Adrenal gland (tissue), 12 donors: ENCODE measurements around the gene VPREB1. TPM values are rescaled to one million over a fixed set of nuclear protein-coding genes. Genes with fewer than 3 reads are reported as not detected.
"Not testable (repeated sequence)": the region's sequence is repeated elsewhere in the genome, so short reads cannot be mapped to it uniquely, and the experiment has no call there.

ENCODE experiments used
- DNase-seq, 7 donors: peaks; one replicate each; pipeline ENCODE4 v3.0.0-alpha.2; 2019 to 2020
- H3K27ac ChIP-seq, 5 donors: fragments of 200-600 bp; sonication (generic) in 4 of 5; 1 replicate in 3 of 5; 2 replicates in 2 of 5; pipeline versions ENCODE4 v1.5.1 to v1.8.0; 2016 to 2020; ENCODE audit warnings: mild to moderate bottlenecking in 1 of 5
- H3K27me3 ChIP-seq: fragments of 200-600 bp; 2 replicates; pipeline ENCODE4 v1.8.0; 2021
- H3K36me3 ChIP-seq, 2 donors: fragments of 200-600 bp; replicated peaks in 1 of 2; 1 replicate in 1 of 2; 2 replicates in 1 of 2; pipeline versions ENCODE4 v1.5.1 to v1.8.0; 2018 to 2022
- H3K4me1 ChIP-seq, 2 donors: fragments of 200-600 bp; replicated peaks in 1 of 2; 1 replicate in 1 of 2; 2 replicates in 1 of 2; pipeline versions ENCODE4 v1.5.1 to v1.8.0; 2018 to 2021
- H3K4me3 ChIP-seq, 4 donors: fragments of 200-600 bp; sonication (generic) in 3 of 4; one replicate each; pipeline ENCODE4 v1.5.1; 2016 to 2018
- H3K9me3 ChIP-seq, 3 donors: fragments of 200-600 bp; sonication (generic) in 1 of 3; replicated peaks in 1 of 3; 1 replicate in 2 of 3; 2 replicates in 1 of 3; pipeline versions ENCODE4 v1.5.1 to v1.8.0; 2016 to 2021
- CTCF ChIP-seq, 6 experiments: fragments of 450-650 bp in 4 of 6; fragments of 200-600 bp in 2 of 6; sonication (generic) in 1 of 6; IDR thresholded peaks; 1 replicate in 5 of 6; 2 replicates in 1 of 6; pipeline versions ENCODE4 v1.5.1 to v1.8.0; 2016 to 2021; ENCODE audit warnings: antibody characterized with exemption in 6 of 6, mild to moderate bottlenecking in 2 of 6, moderate library complexity in 1 of 6
- POLR2A ChIP-seq, 2 donors: fragments of 450-650 bp; IDR thresholded peaks; one replicate each; pipeline ENCODE4 v1.6.1; 2017; ENCODE audit warnings: antibody characterized with exemption in 2 of 2, mild to moderate bottlenecking in 2 of 2, moderate library complexity in 1 of 2
- WGBS, 4 donors: extraction: QIAGEN DNeasy Blood & Tissue Kit in 2 of 4; methylation state at CpG; one replicate each; pipeline versions ENCODE4 v1.1.5 to v1.1.7; 2013 to 2017; 5-methylcytosine and 5-hydroxymethylcytosine counted together
- intact Hi-C, 2 donors: fragments of 100-400 bp; cut with DNase I; formaldehyde crosslinking; loops; one replicate each; pipeline versions ENCODE4 v1.14.1 to v1.15.0; 2022 to 2023
- polyA plus RNA-seq, 3 donors: library from polyadenylated mRNA; stranded (reverse); fragments of 200-250 nt in 2 of 3; fragments of 350-450 nt in 1 of 3; fragmentation: Illumina TruSeq in 1 of 3; extraction: RNeasy Lipid Tissue Mini Kit (QIAGEN cat#74804) in 1 of 3; gene quantifications; one replicate each; pipeline ENCODE4 v1.2.3, GENCODE V29; 2013 to 2014
- total RNA-seq, 9 donors: library from RNA; depleted of rRNA in 4 of 9; stranded (reverse); fragments of >200 nt in 4 of 9; fragments of 120-200 nt in 1 of 9; fragmentation: NEBNext Ultra II Directional in 1 of 9; extraction: Animal tissue kit (Norgen Biotek cat#: 25700) in 1 of 9; gene quantifications; one replicate each; pipeline versions ENCODE4 v1.1.0 to v1.2.4, GENCODE V29; 2013 to 2023
- donor health status: healthy with polysubstance abuse.
- donor health status: Bipolar disorder and iron deficiency.
- donor health status: DM: yes; HTN: yes; CAD: no.
- donor health status: DM: no; HTN: no; CAD: no.
- donor health status: DM: no; HTN: no; CAD: no.
- donor health status: DM: yes; HTN: yes; CAD: no.

VPREB1 gene
- total and polyA plus RNA-seq, 12 donors, result not detected

GRCh38 chr22:22218302-22218701 lies 26.3 kb upstream of the VPREB1 start:
- no peak for DNase-seq
- H3K4me1 ChIP-seq, result no peaks in the 10 kb centered on the region
- TF ChIP-seq POLR2A (IDR thresholded peaks at IDR 0.05) (no peak), CTCF (IDR thresholded peaks at IDR 0.05) (no peak)
- H3K27me3 ChIP-seq, result no peaks in the 10 kb centered on the region
- no peaks in the 10 kb centered on the region for H3K36me3 ChIP-seq
- intact Hi-C loops, result no loop called here
- H3K27ac ChIP-seq, result no peak overlapping the region
- H3K9me3 ChIP-seq, result no peaks in the 10 kb centered on the region
- 16 to 54% (median 20%) methylated on average over 4 of the region's 4 CpGs for WGBS, 4 donors
- H3K4me3 ChIP-seq, result no peak overlapping the region

GRCh38 chr22:22219140-22219996 lies 25.2 kb upstream of the VPREB1 start:
- whole genome bisulfite sequencing, 4 donors, result 61 to 73% (median 65%) methylated on average over 4 to 6 of the region's 6 CpGs
- intact Hi-C loops, result no loop called here

GRCh38 chr22:22221043-22221442 lies 23.5 kb upstream of the VPREB1 start:
- H3K4me3 ChIP-seq, H3K27ac ChIP-seq, H3K4me1 ChIP-seq, intact Hi-C loops, DNase-seq, H3K36me3 ChIP-seq, H3K27me3 ChIP-seq, H3K9me3 ChIP-seq: not testable (repeated sequence)
- no CpG with 5 or more reads among the region's 7 CpGs for WGBS, 4 donors

More at GRCh38 chr22:22219140-22219996, 25.2 kb upstream of the VPREB1 start:
- H3K4me3 ChIP-seq, result no peak overlapping the region
- no peaks in the 10 kb centered on the region for H3K4me1 ChIP-seq
- DNase-seq, result no peak
- no peaks in the 10 kb centered on the region for H3K36me3 ChIP-seq
- no peak overlapping the region for H3K27ac ChIP-seq
- TF ChIP-seq POLR2A (IDR thresholded peaks at IDR 0.05) (no peak), CTCF (IDR thresholded peaks at IDR 0.05) (no peak)
- H3K9me3 ChIP-seq, result no peaks in the 10 kb centered on the region
- H3K27me3 ChIP-seq, result no peaks in the 10 kb centered on the region

- Histone ChIP-seq H3K27me3 (no peaks in the 10 kb centered on the region), H3K4me3 (no peak overlapping the region), H3K27ac (no peak overlapping the region), H3K9me3 (no peaks in the 10 kb centered on the region), H3K36me3 (no peaks in the 10 kb centered on the region), H3K4me1 (no peaks in the 10 kb centered on the region)
- 84 to 87% (median 86%) methylated on average over 6 of the region's 6 CpGs for whole genome bisulfite sequencing, 4 donors
- intact Hi-C loops, result no loop called here
- no peak for TF ChIP-seq CTCF (IDR thresholded peaks at IDR 0.05)
- no peak for TF ChIP-seq POLR2A (IDR thresholded peaks at IDR 0.05)
- peak in 1 of 7 donors; percentile 2 for DNase-seq
These were observed 18.0 kb upstream of the VPREB1 start for GRCh38 chr22:22226448-22227187.
